GM19240 (cell line): ENCODE measurements around the gene ZAP70.

Experiments
- DNase-seq: peaks from one replicate; pipeline ENCODE4 v3.0.0; 2011; ENCODE audit warnings: low spot score; ENCODE audit not compliant: insufficient read length

The ZAP70 gene

DNA sequence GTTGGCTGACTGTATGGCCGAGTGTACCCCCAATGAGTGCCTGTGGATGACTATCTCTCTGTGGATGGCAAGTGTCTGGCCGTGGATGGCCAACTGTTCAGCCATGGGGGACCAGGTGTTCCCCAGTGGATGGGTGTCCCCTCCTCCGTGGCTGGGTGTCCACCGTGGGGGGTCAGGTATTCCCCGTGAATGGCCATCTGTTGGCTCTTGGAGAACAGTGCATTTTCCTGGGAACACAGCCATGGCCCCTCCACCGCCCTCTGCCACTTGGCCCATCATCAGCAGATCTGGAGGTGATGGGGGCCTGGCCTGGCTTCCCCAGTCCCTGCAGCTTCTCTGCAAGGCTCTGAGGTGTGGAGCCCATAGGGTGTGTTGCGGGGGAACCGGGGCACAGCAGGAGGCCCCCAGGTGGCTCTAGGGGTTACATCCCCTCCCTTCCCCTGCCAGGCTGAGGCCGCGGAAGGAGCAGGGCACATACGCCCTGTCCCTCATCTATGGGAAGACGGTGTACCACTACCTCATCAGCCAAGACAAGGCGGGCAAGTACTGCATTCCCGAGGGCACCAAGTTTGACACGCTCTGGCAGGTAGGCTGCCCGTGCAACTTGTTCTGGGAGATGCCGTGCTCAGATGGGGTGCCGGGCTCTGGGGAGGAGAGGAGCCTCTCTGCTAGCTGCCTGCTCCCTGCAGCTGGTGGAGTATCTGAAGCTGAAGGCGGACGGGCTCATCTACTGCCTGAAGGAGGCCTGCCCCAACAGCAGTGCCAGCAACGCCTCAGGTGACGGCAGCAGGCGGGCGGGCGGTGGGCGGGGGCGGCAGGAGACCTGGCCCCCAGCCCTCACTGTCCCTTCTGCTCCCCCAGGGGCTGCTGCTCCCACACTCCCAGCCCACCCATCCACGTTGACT is 19.3 kb downstream of the ZAP70 start:
- no peak for DNase-seq

- DNase-seq: no peak
Observed at GRCh38 chr2:97733341-97734035, 20.1 kb downstream of the ZAP70 start.

DNA sequence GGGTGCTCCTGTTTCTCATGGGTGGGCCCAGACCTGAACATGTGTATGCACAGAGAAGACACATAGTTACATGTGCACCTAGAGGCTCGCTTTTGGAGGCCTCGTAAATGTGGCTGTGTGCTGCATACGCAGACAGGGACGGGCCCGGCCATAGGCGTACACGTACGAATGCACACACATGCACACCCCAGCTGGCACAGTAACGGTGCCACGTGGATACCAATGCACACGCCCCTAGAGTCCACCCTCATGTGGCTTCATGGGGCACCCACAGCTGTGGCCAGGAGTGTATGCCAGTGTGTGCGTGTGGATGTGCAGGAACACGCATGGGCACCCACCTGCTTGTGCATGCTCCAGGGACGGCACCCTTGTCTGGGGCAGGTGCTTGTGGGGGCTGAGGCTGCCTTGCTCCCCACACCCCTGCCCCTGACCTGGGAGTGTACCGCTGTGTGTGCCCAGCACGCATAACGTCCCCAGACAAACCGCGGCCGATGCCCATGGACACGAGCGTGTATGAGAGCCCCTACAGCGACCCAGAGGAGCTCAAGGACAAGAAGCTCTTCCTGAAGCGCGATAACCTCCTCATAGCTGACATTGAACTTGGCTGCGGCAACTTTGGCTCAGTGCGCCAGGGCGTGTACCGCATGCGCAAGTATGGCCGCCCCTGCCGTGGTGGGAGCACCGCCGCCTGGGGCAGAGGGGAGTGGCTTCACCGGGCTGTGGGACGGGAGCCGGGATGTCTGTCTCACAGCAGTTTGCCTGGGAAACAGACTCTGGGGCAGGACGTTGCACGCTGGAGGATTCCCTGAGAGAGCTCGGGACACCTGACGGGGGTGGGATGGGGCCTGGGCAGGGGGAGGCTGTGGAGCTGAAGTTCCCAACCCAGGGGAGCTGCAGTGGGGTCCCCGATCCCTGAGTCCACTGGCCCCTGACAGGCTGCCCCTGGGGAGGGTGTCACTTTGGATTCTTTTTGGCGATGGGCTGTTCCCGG is 21.0 kb downstream of the ZAP70 start:
- no peak for DNase-seq

- no peak for DNase-seq
Observed at GRCh38 chr2:97735161-97735561, 21.8 kb downstream of the ZAP70 start.

- no peak for DNase-seq
Observed at GRCh38 chr2:97736185-97736584, 22.8 kb downstream of the ZAP70 start.

GRCh38 chr2:97736608-97737330 is 23.4 kb downstream of the ZAP70 start:
- no peak for DNase-seq

DNA sequence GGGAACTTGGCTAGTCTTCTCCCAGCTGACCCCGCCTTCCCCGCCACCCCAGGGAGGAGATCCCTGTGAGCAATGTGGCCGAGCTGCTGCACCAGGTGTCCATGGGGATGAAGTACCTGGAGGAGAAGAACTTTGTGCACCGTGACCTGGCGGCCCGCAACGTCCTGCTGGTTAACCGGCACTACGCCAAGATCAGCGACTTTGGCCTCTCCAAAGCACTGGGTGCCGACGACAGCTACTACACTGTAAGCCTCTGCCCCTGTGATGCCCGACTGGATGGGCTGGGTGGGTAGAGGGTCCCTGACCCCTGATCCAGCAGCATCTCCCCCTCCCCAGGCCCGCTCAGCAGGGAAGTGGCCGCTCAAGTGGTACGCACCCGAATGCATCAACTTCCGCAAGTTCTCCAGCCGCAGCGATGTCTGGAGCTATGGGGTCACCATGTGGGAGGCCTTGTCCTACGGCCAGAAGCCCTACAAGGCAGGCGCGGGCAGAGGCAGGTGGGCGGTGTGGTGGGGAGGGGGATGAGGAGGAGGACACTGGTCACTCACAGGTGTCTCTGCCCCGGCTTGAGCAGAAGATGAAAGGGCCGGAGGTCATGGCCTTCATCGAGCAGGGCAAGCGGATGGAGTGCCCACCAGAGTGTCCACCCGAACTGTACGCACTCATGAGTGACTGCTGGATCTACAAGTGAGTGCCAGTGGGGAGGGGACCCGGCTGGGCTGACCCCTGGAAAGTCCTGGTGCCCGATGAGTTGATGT is 24.2 kb downstream of the ZAP70 start:
- DNase-seq: no peak

DNA sequence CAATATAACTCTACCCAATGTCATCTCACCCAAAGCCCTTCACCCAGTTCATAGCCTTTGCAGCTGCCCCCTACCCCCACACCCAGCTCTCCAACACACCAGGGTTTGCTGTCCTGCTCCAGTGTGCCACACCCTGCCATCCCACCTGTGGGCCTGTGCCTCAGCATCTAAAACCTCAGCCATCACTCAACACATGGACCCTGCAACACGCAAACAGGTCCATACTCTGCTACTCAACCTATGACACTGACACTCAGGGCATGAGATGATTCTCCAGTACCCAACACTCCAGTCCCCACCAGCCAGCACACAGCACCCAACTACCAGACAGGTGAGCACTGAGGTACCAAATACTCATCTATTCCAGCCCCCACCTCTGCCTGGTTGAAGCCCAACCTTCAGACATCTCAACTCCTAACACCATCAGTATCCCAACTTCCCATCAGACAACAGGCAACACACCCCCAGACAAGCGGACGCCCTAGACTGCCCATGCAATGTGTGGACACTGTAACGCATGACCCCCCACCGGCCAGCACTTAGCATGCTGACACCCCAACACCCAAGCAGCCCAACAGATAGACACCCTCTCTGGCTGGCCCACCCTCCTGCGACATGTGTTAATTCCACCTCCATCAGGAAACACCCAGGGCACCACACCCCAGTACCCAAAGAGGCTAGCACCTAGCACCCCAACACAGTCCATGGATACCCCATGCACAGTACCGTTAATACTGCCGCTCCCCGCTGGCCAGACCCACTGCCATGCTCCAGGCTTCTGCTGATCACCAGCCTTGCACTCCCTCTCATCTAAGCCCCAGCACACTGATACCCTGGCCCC is 25.0 kb downstream of the ZAP70 start:
- DNase-seq: no peak

DNA sequence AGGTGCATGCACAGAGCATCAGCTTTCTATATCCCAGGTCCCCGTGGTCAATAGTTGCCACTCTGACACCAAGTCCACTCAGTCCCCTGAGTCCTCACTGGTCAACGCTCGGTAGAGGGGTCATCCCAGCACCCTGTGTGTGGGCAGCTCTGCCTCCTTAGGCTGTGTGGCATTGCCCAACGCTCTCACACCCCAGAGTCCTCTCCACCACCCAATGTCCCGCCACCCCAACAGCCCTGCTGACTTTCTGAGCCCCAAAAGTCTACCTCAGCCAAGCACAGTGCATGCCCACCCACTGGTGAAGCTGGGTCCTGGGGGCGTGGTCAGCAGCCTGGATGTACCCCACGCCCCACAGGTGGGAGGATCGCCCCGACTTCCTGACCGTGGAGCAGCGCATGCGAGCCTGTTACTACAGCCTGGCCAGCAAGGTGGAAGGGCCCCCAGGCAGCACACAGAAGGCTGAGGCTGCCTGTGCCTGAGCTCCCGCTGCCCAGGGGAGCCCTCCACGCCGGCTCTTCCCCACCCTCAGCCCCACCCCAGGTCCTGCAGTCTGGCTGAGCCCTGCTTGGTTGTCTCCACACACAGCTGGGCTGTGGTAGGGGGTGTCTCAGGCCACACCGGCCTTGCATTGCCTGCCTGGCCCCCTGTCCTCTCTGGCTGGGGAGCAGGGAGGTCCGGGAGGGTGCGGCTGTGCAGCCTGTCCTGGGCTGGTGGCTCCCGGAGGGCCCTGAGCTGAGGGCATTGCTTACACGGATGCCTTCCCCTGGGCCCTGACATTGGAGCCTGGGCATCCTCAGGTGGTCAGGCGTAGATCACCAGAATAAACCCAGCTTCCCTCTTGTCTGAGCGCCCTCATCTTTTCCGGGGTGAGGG is 25.9 kb downstream of the ZAP70 start:
- DNase-seq: no peak

- DNase-seq: no peak
Observed at GRCh38 chr2:97739893-97740245, 26.5 kb downstream of the ZAP70 start.

GRCh38 chr2:97740590-97741182 is 27.3 kb downstream of the ZAP70 start:
- DNase-seq: peak; percentile 81

- no peak for DNase-seq
Observed at GRCh38 chr2:97741251-97741650, 27.9 kb downstream of the ZAP70 start.

DNA sequence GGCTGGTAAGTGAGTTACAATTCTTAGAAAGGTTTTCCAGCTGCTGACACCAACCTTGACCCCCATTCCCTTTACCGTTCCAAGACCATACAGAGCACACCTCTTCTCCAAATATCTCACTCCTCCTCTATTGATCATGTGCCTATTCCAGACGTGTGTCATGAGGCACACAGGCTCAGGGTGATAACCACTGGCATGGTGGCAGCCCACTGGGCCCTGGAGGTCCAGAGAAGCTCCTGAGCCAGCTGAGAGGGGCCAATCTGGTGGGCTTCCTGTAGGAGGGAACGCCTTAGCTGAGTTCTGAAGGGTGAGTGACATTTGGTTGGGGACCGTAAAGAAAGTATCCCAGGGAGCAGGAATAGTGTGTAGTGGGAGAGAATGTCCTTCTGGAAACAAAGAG is 28.3 kb downstream of the ZAP70 start:
- no peak for DNase-seq

GRCh38 chr2:97742381-97742847 is 29.0 kb downstream of the ZAP70 start:
- DNase-seq: no peak

DNA sequence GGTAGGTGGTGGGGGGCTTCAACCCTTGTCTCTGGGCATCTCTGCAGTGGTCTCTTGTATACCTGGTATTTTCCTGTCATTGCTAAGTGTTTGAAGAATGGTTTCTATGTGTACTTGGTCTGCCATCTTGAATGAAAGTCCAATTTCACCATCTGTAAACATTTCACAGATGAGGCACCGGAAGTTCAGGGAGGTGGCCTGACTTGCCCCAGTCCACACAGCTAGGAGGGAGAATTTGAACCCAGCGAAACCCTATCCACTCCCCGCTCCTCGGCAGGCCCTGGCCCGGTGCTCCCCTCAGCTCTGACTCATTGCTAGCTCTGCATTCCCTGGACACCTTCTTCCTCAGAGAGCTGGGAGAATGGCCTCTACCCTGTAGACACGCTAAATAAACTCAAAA is 30.5 kb downstream of the ZAP70 start:
- no peak for DNase-seq

- peak; percentile 50 for DNase-seq
Observed at GRCh38 chr2:97745474-97746174, 32.2 kb downstream of the ZAP70 start.

- no peak for DNase-seq
Observed at GRCh38 chr2:97747285-97747684, 33.9 kb downstream of the ZAP70 start.
